Measurements from ENCODE around the gene EML4.

DNA sequence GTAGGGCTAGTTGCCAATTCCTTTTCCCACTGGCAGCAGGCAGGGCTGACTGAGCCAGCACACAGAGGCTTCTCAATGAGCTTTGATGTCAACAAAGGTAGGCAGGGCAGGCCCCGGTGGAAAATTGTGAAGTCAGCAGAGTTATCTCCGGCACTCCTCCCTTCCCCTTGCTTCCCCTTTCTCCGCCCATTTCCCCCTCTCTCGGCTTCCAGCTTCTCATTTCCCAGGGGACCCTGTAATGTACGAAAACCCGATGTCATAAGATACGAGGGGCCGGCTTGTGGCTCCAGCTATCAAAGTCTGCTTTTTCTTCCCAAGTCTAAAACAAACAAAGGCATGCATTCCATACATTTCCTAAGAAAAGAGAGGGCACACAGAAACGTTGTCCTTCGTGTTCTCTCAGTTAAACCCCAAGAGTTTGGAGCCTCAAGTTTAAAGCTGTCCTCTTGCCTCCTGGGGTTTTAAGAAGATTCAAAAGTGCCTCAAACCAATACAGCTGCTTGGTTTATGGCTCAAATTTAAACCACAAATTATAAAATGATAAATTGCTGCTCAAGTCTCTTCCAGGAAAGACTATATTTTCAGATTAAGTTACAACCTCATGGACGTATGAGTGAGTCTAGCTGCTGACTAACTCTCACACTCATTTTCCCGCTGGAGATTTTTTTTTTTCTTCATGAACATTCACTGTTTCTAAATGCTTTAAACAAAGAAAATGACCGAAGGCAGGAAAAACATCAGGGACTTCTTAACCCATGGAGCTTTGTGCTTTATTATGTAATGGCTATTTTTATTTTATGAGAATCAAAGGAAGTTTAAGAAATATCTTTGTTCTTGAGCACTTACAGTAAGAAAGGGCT is 27.2 kb upstream of the EML4 start:
- TF ChIP-seq, protein P1, sequence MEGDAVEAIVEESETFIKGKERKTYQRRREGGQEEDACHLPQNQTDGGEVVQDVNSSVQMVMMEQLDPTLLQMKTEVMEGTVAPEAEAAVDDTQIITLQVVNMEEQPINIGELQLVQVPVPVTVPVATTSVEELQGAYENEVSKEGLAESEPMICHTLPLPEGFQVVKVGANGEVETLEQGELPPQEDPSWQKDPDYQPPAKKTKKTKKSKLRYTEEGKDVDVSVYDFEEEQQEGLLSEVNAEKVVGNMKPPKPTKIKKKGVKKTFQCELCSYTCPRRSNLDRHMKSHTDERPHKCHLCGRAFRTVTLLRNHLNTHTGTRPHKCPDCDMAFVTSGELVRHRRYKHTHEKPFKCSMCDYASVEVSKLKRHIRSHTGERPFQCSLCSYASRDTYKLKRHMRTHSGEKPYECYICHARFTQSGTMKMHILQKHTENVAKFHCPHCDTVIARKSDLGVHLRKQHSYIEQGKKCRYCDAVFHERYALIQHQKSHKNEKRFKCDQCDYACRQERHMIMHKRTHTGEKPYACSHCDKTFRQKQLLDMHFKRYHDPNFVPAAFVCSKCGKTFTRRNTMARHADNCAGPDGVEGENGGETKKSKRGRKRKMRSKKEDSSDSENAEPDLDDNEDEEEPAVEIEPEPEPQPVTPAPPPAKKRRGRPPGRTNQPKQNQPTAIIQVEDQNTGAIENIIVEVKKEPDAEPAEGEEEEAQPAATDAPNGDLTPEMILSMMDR (optimal IDR thresholded peaks at IDR 0.05 in 1 of 3, IDR thresholded peaks at IDR 0.05 in 1 of 3, conservative IDR thresholded peaks at IDR 0.05 in 1 of 3; ENCODE audit: extremely low read depth in 1 of 3, insufficient read depth in 2 of 3, low read length in 3 of 3) = no peak
- no peak for TF ChIP-seq EZH2 (IDR thresholded peaks at IDR 0.05; ENCODE audit: low read length)

Data from keratinocyte (primary cell).